ENCODE results near the gene TNFSF4.
"Not testable (repeated sequence)": the region's sequence is repeated elsewhere in the genome, so short reads cannot be mapped to it uniquely, and the experiment has no call there.

TNFSF4 gene

DNA sequence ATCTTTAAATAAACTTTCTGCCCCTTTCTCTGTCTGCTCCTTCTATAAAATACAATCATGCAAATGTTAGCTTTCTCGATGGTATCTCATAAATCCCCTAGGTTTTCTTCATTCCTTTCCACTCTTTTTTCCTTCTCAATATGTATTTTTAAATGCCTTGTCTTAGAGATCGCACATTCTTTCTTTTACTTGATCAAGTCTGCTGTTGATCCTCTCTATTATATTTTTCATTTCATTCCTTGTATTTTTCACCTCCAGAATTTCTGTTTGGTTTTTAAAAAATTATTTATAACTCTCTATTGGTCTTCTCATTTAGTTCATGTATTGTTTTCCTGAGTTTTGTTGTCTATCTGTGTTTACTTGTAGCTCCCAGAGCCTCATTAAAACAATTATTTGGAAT lies 36.0 kb downstream of the TNFSF4 start:
- Histone ChIP-seq H3K9me3 (ENCODE audit: control insufficient read depth, low read length) (no peaks in the 10 kb centered on the region), H3K27ac (ENCODE audit: insufficient read depth, low read length, poor library complexity, severe bottlenecking) (no peak overlapping the region), H3K4me1 (ENCODE audit: control insufficient read depth, insufficient read depth, low read length, poor library complexity, severe bottlenecking) (no peaks in the 10 kb centered on the region), H3K4me3 (ENCODE audit: insufficient read depth, low read depth, low read length, poor library complexity, severe bottlenecking) (no peak overlapping the region), H3K36me3 (ENCODE audit: control insufficient read depth, insufficient read depth, low read length) (peaks cover 5% of the 10 kb centered on the region), H3K27me3 (replicated peaks; ENCODE audit: control insufficient read depth, insufficient read depth, low read length, poor library complexity, severe bottlenecking) (no peaks in the 10 kb centered on the region)
- DNase-seq, result no peak

DNA sequence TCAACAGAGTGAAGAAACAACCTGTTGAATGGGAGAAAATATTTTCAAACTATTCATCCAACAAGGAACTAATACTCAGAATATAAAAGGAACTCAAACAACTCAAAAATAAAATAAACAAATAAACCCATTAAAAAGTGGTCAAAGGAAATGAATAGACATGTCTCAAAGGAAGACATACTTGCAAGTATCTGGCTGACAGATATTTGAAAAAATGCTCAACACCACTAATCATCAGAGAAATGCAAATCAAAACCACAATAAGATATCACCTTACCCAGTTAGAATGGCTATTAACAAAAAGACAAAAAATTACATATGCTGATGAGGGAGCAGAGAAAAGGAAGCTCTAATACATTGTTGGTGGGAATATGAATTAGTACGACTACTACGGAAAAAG lies 38.2 kb downstream of the TNFSF4 start:
- DNase-seq, result no peak
- no peaks in the 10 kb centered on the region for H3K9me3 ChIP-seq (ENCODE audit: control insufficient read depth, low read length)
- H3K4me3 ChIP-seq (ENCODE audit: insufficient read depth, low read depth, low read length, poor library complexity, severe bottlenecking), result no peak overlapping the region
- no peak overlapping the region for H3K27ac ChIP-seq (ENCODE audit: insufficient read depth, low read length, poor library complexity, severe bottlenecking)
- H3K27me3 ChIP-seq (replicated peaks; ENCODE audit: control insufficient read depth, insufficient read depth, low read length, poor library complexity, severe bottlenecking), result no peaks in the 10 kb centered on the region
- peaks cover 5% of the 10 kb centered on the region for H3K36me3 ChIP-seq (ENCODE audit: control insufficient read depth, insufficient read depth, low read length)
- H3K4me1 ChIP-seq (ENCODE audit: control insufficient read depth, insufficient read depth, low read length, poor library complexity, severe bottlenecking), result no peaks in the 10 kb centered on the region

- Histone ChIP-seq H3K36me3 (ENCODE audit: control insufficient read depth, insufficient read depth, low read length) (no peaks in the 10 kb centered on the region), H3K4me3 (ENCODE audit: insufficient read depth, low read depth, low read length, poor library complexity, severe bottlenecking) (no peak overlapping the region), H3K27ac (ENCODE audit: insufficient read depth, low read length, poor library complexity, severe bottlenecking) (no peak overlapping the region), H3K27me3 (replicated peaks; ENCODE audit: control insufficient read depth, insufficient read depth, low read length, poor library complexity, severe bottlenecking) (no peaks in the 10 kb centered on the region), H3K9me3 (ENCODE audit: control insufficient read depth, low read length) (no peaks in the 10 kb centered on the region), H3K4me1 (ENCODE audit: control insufficient read depth, insufficient read depth, low read length, poor library complexity, severe bottlenecking) (no peaks in the 10 kb centered on the region)
- DNase-seq, result no peak
These were observed 42.4 kb downstream of the TNFSF4 start for GRCh38 chr1:173164686-173165085.

- H3K9me3 ChIP-seq (ENCODE audit: control insufficient read depth, low read length), result no peaks in the 10 kb centered on the region
- no peaks in the 10 kb centered on the region for H3K27me3 ChIP-seq (replicated peaks; ENCODE audit: control insufficient read depth, insufficient read depth, low read length, poor library complexity, severe bottlenecking)
- DNase-seq, result no peak
- no peak overlapping the region for H3K27ac ChIP-seq (ENCODE audit: insufficient read depth, low read length, poor library complexity, severe bottlenecking)
- no peaks in the 10 kb centered on the region for H3K4me1 ChIP-seq (ENCODE audit: control insufficient read depth, insufficient read depth, low read length, poor library complexity, severe bottlenecking)
- no peaks in the 10 kb centered on the region for H3K36me3 ChIP-seq (ENCODE audit: control insufficient read depth, insufficient read depth, low read length)
- H3K4me3 ChIP-seq (ENCODE audit: insufficient read depth, low read depth, low read length, poor library complexity, severe bottlenecking), result no peak overlapping the region
These were observed 43.0 kb downstream of the TNFSF4 start for GRCh38 chr1:173164178-173164577.

GRCh38 chr1:173163222-173163621 lies 43.9 kb downstream of the TNFSF4 start:
- H3K4me1 ChIP-seq (ENCODE audit: control insufficient read depth, insufficient read depth, low read length, poor library complexity, severe bottlenecking), result no peaks in the 10 kb centered on the region
- DNase-seq, result no peak
- no peak overlapping the region for H3K27ac ChIP-seq (ENCODE audit: insufficient read depth, low read length, poor library complexity, severe bottlenecking)
- H3K27me3 ChIP-seq (replicated peaks; ENCODE audit: control insufficient read depth, insufficient read depth, low read length, poor library complexity, severe bottlenecking), result no peaks in the 10 kb centered on the region
- H3K36me3 ChIP-seq (ENCODE audit: control insufficient read depth, insufficient read depth, low read length), result no peaks in the 10 kb centered on the region
- no peaks in the 10 kb centered on the region for H3K9me3 ChIP-seq (ENCODE audit: control insufficient read depth, low read length)
- H3K4me3 ChIP-seq (ENCODE audit: insufficient read depth, low read depth, low read length, poor library complexity, severe bottlenecking), result no peak overlapping the region

DNA sequence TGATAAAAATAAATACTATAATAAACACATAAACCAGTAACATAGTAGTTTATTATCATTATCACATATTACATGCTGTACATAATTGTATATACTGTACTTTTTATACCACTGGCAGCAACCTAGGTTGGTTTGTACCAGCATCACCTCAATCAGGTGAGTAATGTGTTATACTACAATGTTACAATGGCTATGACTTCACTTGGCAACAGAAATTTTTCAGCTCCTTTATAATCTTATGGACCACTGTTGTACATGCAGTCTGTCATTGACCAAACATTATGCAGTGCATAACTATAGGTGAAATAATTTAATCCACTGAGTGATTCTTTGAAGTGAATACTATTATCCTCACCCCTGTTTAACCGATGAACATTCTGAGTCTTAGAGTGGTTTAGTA lies 44.5 kb downstream of the TNFSF4 start:
- H3K36me3 ChIP-seq (ENCODE audit: control insufficient read depth, insufficient read depth, low read length), result no peaks in the 10 kb centered on the region
- H3K27me3 ChIP-seq (replicated peaks; ENCODE audit: control insufficient read depth, insufficient read depth, low read length, poor library complexity, severe bottlenecking), result no peaks in the 10 kb centered on the region
- H3K4me1 ChIP-seq (ENCODE audit: control insufficient read depth, insufficient read depth, low read length, poor library complexity, severe bottlenecking), result no peaks in the 10 kb centered on the region
- H3K4me3 ChIP-seq (ENCODE audit: insufficient read depth, low read depth, low read length, poor library complexity, severe bottlenecking), result no peak overlapping the region
- DNase-seq, result no peak
- no peak overlapping the region for H3K27ac ChIP-seq (ENCODE audit: insufficient read depth, low read length, poor library complexity, severe bottlenecking)
- no peaks in the 10 kb centered on the region for H3K9me3 ChIP-seq (ENCODE audit: control insufficient read depth, low read length)

DNA sequence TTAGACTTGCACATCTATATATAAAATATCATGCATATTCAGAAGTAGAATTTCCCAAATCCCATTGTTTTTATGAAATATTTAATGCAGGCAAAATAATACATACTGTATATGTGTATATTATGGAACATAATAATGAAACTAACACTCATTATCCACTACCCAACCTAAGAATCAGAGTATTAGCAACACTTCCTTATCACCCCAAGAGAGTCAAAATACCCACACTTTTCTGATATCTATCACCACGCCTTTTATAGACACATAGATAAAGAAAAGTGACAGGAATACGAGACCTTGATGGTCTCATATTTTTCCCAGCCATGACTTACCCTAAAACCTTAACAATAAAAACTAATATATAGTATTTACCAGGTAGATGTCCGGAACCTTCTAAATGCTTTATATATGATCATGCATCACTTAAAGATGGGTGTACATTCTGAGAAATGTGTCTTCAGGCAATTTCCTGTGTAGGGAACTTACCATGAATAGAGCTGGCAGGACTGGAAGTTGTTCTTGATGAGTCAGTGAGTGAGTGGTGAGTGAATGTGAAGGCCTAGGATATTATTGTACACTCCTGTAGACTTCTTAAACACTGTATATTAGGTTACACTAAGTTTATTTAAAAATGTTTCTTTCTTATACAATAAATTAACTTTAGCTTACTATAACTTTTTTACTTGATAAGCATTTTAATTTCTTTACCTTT lies 45.5 kb downstream of the TNFSF4 start:
- no peaks in the 10 kb centered on the region for H3K36me3 ChIP-seq (ENCODE audit: control insufficient read depth, insufficient read depth, low read length)
- no peaks in the 10 kb centered on the region for H3K9me3 ChIP-seq (ENCODE audit: control insufficient read depth, low read length)
- no peaks in the 10 kb centered on the region for H3K4me1 ChIP-seq (ENCODE audit: control insufficient read depth, insufficient read depth, low read length, poor library complexity, severe bottlenecking)
- DNase-seq, result no peak
- no peaks in the 10 kb centered on the region for H3K27me3 ChIP-seq (replicated peaks; ENCODE audit: control insufficient read depth, insufficient read depth, low read length, poor library complexity, severe bottlenecking)
- no peak overlapping the region for H3K4me3 ChIP-seq (ENCODE audit: insufficient read depth, low read depth, low read length, poor library complexity, severe bottlenecking)
- H3K27ac ChIP-seq (ENCODE audit: insufficient read depth, low read length, poor library complexity, severe bottlenecking), result no peak overlapping the region

- H3K27ac ChIP-seq (ENCODE audit: insufficient read depth, low read length, poor library complexity, severe bottlenecking); H3K27me3 ChIP-seq (replicated peaks; ENCODE audit: control insufficient read depth, insufficient read depth, low read length, poor library complexity, severe bottlenecking); DNase-seq; H3K36me3 ChIP-seq (ENCODE audit: control insufficient read depth, insufficient read depth, low read length); H3K4me3 ChIP-seq (ENCODE audit: insufficient read depth, low read depth, low read length, poor library complexity, severe bottlenecking); H3K9me3 ChIP-seq (ENCODE audit: control insufficient read depth, low read length); H3K4me1 ChIP-seq (ENCODE audit: control insufficient read depth, insufficient read depth, low read length, poor library complexity, severe bottlenecking): not testable (repeated sequence)
These were observed 53.2 kb downstream of the TNFSF4 start for GRCh38 chr1:173153964-173154363.

DNA sequence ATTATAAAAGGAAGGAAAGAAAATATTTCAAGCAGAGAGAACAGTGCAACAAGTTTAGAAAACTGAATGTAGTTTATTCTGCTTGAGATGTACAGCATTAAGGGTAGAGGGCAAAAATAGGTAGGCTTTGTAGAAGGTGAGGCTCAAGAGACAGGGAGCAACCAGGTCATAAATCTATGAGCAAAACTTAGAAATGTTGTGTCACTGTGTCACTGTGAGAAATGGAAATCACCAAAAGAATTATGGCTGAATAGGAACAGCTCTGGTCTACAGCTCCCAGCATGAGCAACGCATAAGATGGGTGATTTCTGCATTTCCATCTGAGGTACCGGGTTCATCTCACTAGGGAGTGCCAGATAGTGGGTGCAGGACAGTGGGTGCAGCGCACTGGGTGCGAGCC lies 53.6 kb downstream of the TNFSF4 start:
- H3K4me3 ChIP-seq (ENCODE audit: insufficient read depth, low read depth, low read length, poor library complexity, severe bottlenecking), result no peak overlapping the region
- no peaks in the 10 kb centered on the region for H3K9me3 ChIP-seq (ENCODE audit: control insufficient read depth, low read length)
- H3K36me3 ChIP-seq (ENCODE audit: control insufficient read depth, insufficient read depth, low read length), result no peaks in the 10 kb centered on the region
- no peaks in the 10 kb centered on the region for H3K4me1 ChIP-seq (ENCODE audit: control insufficient read depth, insufficient read depth, low read length, poor library complexity, severe bottlenecking)
- DNase-seq, result no peak
- no peaks in the 10 kb centered on the region for H3K27me3 ChIP-seq (replicated peaks; ENCODE audit: control insufficient read depth, insufficient read depth, low read length, poor library complexity, severe bottlenecking)
- no peak overlapping the region for H3K27ac ChIP-seq (ENCODE audit: insufficient read depth, low read length, poor library complexity, severe bottlenecking)

GRCh38 chr1:173152598-173152997 lies 54.5 kb downstream of the TNFSF4 start:
- H3K4me3 ChIP-seq (ENCODE audit: insufficient read depth, low read depth, low read length, poor library complexity, severe bottlenecking), result no peak overlapping the region
- H3K9me3 ChIP-seq (ENCODE audit: control insufficient read depth, low read length), result no peaks in the 10 kb centered on the region
- DNase-seq, result no peak
- no peaks in the 10 kb centered on the region for H3K4me1 ChIP-seq (ENCODE audit: control insufficient read depth, insufficient read depth, low read length, poor library complexity, severe bottlenecking)
- no peaks in the 10 kb centered on the region for H3K27me3 ChIP-seq (replicated peaks; ENCODE audit: control insufficient read depth, insufficient read depth, low read length, poor library complexity, severe bottlenecking)
- H3K36me3 ChIP-seq (ENCODE audit: control insufficient read depth, insufficient read depth, low read length), result no peaks in the 10 kb centered on the region
- no peak overlapping the region for H3K27ac ChIP-seq (ENCODE audit: insufficient read depth, low read length, poor library complexity, severe bottlenecking)

Measured in effector memory CD4-positive, alpha-beta T cell (primary cell).